ENCODE measurements around the gene AIRE. TPM values are rescaled to one million over a fixed set of nuclear protein-coding genes. Genes with fewer than 3 reads are reported as not detected.

The AIRE gene
- total RNA-seq, 2 experiments from 2014 or later = 0.11 to 0.16 TPM

DNA sequence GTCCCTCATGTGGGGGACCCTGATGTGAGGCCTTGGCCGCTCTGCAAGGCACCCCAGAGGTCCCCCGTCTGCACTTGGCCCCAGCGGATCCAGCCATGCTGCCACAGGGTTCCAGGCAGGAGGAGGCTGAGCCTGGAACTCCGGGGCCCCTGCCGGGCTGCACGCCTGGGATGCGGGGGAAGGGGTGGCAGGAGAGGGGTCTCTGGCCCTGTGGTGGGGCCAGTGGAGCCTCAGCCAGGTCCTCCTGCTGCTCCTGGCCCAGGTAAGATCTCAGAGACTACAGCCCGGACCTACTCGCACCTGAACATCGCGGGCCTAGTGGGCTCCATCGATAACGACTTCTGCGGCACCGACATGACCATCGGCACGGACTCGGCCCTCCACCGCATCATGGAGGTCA is 27.0 kb downstream of the AIRE start:
- Histone ChIP-seq H3K27ac (ENCODE audit: low read depth in 1 of 2, low read length in 2 of 2) (no peak overlapping the region), H3K36me3 (ENCODE audit: insufficient read depth, low read length) (peaks cover 86% of the 10 kb centered on the region), H3K9me3 (ENCODE audit: control insufficient read depth in 1 of 2, insufficient read depth in 1 of 2, low read length in 2 of 2) (no peaks in the 10 kb centered on the region), H3K4me1 (ENCODE audit: insufficient read depth, low read length) (peaks cover 4% of the 10 kb centered on the region), H3K4me3 (ENCODE audit: low read length) (no peak overlapping the region), H3K27me3 (ENCODE audit: control insufficient read depth in 1 of 2, insufficient read depth in 2 of 2, low read length in 2 of 2) (no peaks in the 10 kb centered on the region)
- H3K27me3 Mint-ChIP-seq = no peaks in the 10 kb centered on the region
- no peak overlapping the region for H3K27ac Mint-ChIP-seq
- ATAC-seq (ENCODE audit: poor library complexity) = no peak
- H3K4me3 Mint-ChIP-seq = no peak overlapping the region
- ChIA-PET CTCF (no interaction called here), POLR2A (no interaction called here)
- TF ChIP-seq, protein P1, sequence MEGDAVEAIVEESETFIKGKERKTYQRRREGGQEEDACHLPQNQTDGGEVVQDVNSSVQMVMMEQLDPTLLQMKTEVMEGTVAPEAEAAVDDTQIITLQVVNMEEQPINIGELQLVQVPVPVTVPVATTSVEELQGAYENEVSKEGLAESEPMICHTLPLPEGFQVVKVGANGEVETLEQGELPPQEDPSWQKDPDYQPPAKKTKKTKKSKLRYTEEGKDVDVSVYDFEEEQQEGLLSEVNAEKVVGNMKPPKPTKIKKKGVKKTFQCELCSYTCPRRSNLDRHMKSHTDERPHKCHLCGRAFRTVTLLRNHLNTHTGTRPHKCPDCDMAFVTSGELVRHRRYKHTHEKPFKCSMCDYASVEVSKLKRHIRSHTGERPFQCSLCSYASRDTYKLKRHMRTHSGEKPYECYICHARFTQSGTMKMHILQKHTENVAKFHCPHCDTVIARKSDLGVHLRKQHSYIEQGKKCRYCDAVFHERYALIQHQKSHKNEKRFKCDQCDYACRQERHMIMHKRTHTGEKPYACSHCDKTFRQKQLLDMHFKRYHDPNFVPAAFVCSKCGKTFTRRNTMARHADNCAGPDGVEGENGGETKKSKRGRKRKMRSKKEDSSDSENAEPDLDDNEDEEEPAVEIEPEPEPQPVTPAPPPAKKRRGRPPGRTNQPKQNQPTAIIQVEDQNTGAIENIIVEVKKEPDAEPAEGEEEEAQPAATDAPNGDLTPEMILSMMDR (IDR thresholded peaks at IDR 0.05) = no peak
- H3K36me3 Mint-ChIP-seq (ENCODE audit: low read depth) = peaks cover 44% of the 10 kb centered on the region
- DNase-seq = no peak
- intact Hi-C loops (cut with DNase I, micrococcal nuclease) = no loop called here
- peaks cover 5% of the 10 kb centered on the region for H3K4me1 Mint-ChIP-seq (ENCODE audit: low read depth)
- H3K9me3 Mint-ChIP-seq = no peaks in the 10 kb centered on the region

DNA sequence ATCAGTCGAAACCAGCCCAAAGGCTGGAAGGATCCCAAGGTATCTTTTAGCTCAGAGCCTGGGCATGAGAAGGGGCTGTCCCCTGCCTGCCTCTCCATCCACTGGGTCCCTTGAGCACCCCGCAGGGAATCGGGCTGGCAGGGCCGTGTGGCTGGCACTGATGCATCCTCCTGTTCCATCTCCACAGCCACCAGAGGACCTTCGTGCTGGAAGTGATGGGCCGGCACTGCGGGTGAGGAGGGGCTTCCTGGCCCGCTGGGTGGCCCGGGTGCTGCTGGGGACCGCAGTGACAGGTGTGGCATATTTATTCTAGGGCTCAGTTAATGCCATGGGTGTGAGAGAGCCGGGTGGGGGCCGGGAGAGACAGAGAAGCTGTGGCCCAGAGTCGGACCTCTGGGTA is 27.8 kb downstream of the AIRE start:
- Mint-ChIP-seq H3K27ac (no peak overlapping the region), H3K9me3 (no peaks in the 10 kb centered on the region), H3K4me3 (no peak overlapping the region), H3K4me1 (ENCODE audit: low read depth) (peaks cover 5% of the 10 kb centered on the region), H3K36me3 (ENCODE audit: low read depth) (peaks cover 42% of the 10 kb centered on the region), H3K27me3 (no peaks in the 10 kb centered on the region)
- intact Hi-C loops (cut with DNase I, micrococcal nuclease) = no loop called here
- no peak for ATAC-seq (ENCODE audit: poor library complexity)
- no peak for DNase-seq
- no peak overlapping the region for H3K27ac ChIP-seq (ENCODE audit: low read depth in 1 of 2, low read length in 2 of 2)
- peaks cover 79% of the 10 kb centered on the region for H3K36me3 ChIP-seq (ENCODE audit: insufficient read depth, low read length)
- POLR2A ChIA-PET = no interaction called here
- H3K27me3 ChIP-seq (ENCODE audit: control insufficient read depth in 1 of 2, insufficient read depth in 2 of 2, low read length in 2 of 2) = no peaks in the 10 kb centered on the region
- CTCF ChIA-PET = no interaction called here
- TF ChIP-seq, protein P1 (IDR thresholded peaks at IDR 0.05) = no peak
- H3K4me1 ChIP-seq (ENCODE audit: insufficient read depth, low read length) = no peaks in the 10 kb centered on the region
- H3K4me3 ChIP-seq (ENCODE audit: low read length) = no peak overlapping the region
- H3K9me3 ChIP-seq (ENCODE audit: control insufficient read depth in 1 of 2, insufficient read depth in 1 of 2, low read length in 2 of 2) = no peaks in the 10 kb centered on the region

DNA sequence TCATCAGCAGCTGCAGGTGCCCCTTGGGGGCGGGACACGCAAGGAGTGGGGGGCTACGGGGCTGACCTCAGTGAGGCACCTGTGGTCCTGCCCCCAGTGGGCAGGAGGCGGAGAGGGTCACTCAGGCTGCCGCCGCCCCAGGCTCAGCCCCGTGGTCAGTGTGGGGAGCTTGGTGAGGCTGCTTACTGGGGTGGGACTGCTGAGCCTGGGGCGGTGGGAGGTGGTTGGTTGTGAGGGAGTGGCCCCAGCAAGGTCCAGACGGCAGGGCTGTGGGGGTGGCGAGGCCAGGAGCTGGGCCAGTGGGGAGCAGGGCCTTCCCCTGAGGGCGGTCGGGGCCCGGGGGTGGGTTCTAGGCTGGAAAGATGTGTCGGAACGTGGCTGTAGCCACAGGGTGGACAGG is 28.5 kb downstream of the AIRE start:
- intact Hi-C loops (cut with DNase I, micrococcal nuclease) = no loop called here
- H3K9me3 ChIP-seq (ENCODE audit: control insufficient read depth in 1 of 2, insufficient read depth in 1 of 2, low read length in 2 of 2) = no peaks in the 10 kb centered on the region
- TF ChIP-seq, protein P1 (IDR thresholded peaks at IDR 0.05) = no peak
- ATAC-seq (ENCODE audit: poor library complexity) = no peak
- no peak for DNase-seq
- no peaks in the 10 kb centered on the region for H3K27me3 ChIP-seq (ENCODE audit: control insufficient read depth in 1 of 2, insufficient read depth in 2 of 2, low read length in 2 of 2)
- H3K27ac ChIP-seq (ENCODE audit: low read depth in 1 of 2, low read length in 2 of 2) = no peak overlapping the region
- no peaks in the 10 kb centered on the region for H3K27me3 Mint-ChIP-seq
- peaks cover 83% of the 10 kb centered on the region for H3K36me3 ChIP-seq (ENCODE audit: insufficient read depth, low read length)
- H3K27ac Mint-ChIP-seq = no peak overlapping the region
- CTCF ChIA-PET = no interaction called here
- H3K36me3 Mint-ChIP-seq (ENCODE audit: low read depth) = peaks cover 37% of the 10 kb centered on the region
- H3K4me3 Mint-ChIP-seq = no peak overlapping the region
- H3K4me1 Mint-ChIP-seq (ENCODE audit: low read depth) = peaks cover 5% of the 10 kb centered on the region
- H3K9me3 Mint-ChIP-seq = no peaks in the 10 kb centered on the region
- POLR2A ChIA-PET = no interaction called here
- no peak overlapping the region for H3K4me3 ChIP-seq (ENCODE audit: low read length)
- no peaks in the 10 kb centered on the region for H3K4me1 ChIP-seq (ENCODE audit: insufficient read depth, low read length)

Data from CD4-positive, alpha-beta T cell (primary cell).